COR-L47 (cell line): ENCODE measurements around the gene PLD1.
"Not testable (repeated sequence)": the region's sequence is repeated elsewhere in the genome, so short reads cannot be mapped to it uniquely, and the experiment has no call there.

ENCODE experiments used
- DNase-seq: peaks from one replicate; lab custom pipeline; 2025; lab: John Stamatoyannopoulos, UW

PLD1 gene

GRCh38 chr3:171809861-171810628 is at the start of gene PLD1:
Gene PLD1, minus strand, starts transcription at chr3:171810483. Its CDS starts 72,432 bp downstream, at chr3:171738051.
- peak; percentile 82 for DNase-seq

DNA sequence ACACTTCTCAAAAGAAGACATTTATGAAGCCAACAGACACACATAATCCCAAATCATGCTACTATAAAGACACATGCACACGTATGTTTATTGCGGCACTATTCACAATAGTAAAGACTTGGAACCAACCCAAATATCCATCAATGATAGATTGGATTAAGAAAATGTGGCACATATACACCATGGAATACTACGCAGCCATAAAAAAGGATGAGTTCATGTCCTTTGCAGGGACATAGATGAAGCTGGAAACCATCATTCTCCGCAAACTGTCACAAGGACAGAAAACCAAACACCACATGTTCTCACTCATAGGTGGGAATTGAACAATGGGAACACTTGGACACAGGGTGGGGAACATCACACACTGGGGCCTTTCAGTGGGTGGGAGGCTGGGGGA is 48.5 kb upstream of the PLD1 start:
- DNase-seq, result not testable (repeated sequence)

DNA sequence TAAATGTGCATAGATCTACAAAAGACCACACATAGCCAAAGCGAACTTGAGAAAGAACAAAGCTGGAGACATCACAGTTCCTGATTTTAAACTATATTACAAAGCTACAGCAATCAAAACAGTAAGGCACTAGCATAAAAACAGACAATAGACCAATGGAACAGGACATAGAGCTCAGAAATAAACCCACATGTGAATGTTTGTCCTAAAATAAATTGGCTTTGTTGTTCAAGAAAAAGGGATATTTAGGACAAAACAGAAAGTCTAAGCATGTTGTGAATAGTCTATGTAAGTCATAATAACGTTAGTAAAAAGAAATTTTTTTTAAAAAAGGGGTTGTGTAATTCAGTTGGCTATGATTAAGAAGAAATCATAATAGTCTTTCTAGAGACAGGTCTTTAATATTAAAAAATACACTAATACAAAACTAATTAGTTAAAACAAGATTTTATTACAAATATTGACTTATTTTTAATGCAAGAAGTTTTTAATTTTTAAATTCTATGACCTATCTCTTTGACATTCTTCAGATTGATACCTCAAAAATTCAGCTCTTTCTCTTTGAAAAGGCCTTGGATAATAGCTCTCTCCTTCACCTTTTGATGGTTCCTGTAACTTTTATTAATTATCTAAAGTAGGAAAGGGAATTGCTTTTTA is 44.5 kb upstream of the PLD1 start:
- no peak for DNase-seq

DNA sequence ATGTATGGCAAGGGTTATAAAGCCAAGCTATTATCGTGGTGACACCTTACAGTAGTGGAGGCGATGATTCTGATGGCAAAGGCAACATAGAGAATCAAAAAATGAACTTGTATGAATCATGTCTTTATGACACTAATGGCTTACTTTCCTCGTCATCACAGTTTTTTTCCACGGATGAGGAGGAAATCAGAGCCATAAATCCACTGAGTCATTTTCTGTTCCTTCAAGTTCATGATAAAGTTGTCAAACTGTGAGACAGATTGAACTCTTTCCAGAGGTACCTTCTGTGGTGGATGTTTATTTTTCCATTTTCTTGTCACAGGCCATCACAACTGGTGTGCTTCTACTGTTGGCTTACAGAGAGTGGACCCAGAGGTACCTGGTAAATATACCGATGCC is 41.4 kb upstream of the PLD1 start:
- no peak for DNase-seq

- DNase-seq, result no peak
Observed at GRCh38 chr3:171850960-171851659, 40.8 kb upstream of the PLD1 start.

GRCh38 chr3:171850320-171850959 is 40.2 kb upstream of the PLD1 start:
- DNase-seq, result no peak

- DNase-seq, result no peak
Observed at GRCh38 chr3:171849617-171850319, 39.5 kb upstream of the PLD1 start.

GRCh38 chr3:171847595-171848259 is 37.4 kb upstream of the PLD1 start:
- no peak for DNase-seq

DNA sequence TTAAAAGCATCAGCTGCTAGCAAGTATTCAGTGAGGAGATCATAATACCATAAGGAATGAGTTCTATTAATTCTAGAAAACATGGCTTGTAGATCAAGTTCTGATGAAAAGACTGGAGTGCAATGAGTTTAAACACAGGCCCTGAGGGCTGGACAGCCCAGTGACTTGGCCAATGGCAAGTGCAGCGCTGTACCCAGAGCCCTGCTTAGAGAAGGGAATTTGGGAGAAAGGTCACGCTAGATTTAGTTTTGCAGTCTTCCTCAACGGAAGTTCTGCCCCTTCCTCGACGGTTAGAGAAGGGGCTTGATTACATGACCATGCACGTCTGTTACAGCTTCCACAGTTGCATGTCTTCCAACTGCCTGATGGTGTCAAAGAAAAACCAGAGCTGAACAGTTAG is 36.9 kb upstream of the PLD1 start:
- DNase-seq, result no peak

GRCh38 chr3:171846597-171846996 is 36.3 kb upstream of the PLD1 start:
- DNase-seq, result no peak

DNA sequence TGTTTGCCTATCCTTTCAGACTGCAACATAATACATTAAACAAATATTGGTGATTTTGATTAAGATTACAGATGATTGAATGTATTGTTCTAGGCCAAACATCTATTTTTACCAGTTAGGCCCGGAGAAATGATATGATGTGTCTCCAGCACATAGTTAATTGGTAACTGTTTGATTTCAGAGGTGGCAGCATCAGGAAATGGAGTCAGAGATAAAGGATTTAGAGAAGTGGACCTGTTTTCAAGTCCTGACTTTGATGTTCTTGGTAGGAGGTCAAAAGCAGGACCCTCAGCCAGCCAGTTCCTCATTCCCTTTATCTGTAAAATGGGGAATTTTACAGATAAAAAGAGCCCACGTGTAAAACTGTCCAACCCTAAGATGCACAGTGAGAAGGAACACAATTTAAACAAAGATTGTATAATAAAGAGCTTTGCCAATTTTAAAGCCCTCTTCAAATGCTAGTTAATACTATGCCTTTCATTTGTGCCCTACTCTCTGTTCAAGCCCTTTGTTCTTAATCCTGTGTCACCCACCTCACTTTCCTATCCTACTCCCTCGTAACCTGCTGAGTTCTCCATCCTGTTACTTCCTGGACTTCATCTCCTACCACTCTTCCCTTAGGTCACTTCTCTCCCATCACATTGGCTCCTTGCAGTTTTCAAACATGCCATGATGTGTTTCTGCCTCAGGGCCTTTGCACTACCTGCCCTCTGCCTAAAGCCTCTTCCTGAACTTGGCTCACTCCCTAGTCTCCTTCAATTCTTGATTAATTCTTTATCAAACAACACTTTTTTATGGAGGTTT is 35.4 kb upstream of the PLD1 start:
- no peak for DNase-seq

DNA sequence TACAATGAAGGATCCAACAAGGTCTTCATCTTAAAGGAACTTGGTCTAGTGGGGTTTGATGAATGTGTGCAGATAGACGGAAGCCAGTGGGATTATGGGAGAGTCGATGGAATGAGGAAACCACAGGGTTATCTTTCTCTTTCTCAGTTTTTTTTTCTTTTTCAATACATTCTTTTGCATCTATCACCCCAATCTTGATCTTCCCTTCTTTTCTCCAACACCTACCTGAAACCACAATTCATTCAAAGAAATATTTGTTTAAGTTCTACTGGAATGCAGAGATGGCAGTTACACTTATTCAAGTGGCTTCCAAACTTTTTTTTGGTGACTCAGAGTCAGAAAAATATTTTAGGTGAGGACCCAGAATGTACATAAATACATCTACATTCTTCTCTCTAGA is 34.6 kb upstream of the PLD1 start:
- DNase-seq, result no peak

GRCh38 chr3:171842864-171843518 is 32.7 kb upstream of the PLD1 start, which contains the start of gene TMEM212:
Gene TMEM212, plus strand, starts transcription at chr3:171843349. Its CDS starts 35 bp downstream, at chr3:171843384.
- DNase-seq, result no peak

DNA sequence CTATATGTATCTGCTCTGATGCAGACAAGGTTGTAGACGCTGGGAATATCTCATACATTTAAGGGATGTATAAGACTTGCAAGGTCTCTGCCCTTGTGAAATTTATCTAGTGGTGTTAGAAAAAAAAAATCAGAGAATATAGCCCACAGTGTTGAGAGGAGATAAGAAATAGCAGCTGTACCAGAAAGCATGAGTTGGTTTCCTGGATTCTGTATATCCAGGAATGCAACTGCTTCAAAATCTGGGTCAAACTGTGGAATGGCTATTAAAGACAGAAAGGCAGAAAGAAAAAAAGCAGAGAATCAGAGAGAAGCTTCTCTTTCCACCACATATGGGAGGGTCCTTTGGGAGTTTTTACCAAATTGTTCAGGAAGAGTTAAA is 31.3 kb upstream of the PLD1 start:
- DNase-seq, result no peak

- DNase-seq, result no peak
Observed at GRCh38 chr3:171840811-171841619, 30.7 kb upstream of the PLD1 start.

DNA sequence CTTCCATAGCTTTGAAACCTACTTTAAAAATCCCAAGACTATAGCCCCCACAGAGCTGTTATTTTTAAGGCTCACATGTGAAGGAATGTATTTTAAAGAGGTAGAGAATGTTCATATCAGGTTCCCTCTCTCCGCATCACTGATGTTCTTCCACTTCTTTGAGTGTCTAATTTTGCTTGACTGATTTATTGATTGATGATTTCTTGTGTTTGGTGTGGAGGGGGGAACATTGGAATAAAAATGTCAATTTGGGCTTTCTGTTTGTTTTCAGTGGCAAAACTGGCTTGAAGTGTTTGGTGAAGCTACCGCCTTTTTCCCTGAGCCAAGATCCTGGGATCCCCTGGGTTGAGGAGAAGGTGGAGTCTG is 30.1 kb upstream of the PLD1 start:
- no peak for DNase-seq

- DNase-seq, result no peak
Observed at GRCh38 chr3:171839270-171839669, 29.0 kb upstream of the PLD1 start.

GRCh38 chr3:171838218-171838720 is 28.0 kb upstream of the PLD1 start:
- DNase-seq, result no peak

DNA sequence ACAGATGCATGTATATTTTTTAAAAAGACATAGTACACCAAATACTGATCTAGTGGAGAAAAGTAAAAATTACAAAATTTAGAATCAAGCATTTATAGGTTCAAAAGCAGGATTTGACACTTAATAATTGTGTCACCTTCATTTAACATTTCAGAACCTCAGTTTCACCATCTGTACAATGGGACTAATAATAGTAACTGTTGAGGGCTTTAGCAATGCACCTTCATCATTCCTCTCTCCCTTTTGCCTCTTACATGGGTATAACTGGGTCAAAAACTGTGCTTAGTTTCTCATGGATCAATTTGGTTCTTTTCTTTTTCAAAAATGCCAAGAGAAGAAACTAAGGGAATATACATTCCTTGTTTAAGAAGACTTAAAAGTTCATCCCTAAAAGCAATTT is 27.4 kb upstream of the PLD1 start:
- no peak for DNase-seq
